Measurements from ENCODE around the gene IPO5. TPM values are rescaled to one million over a fixed set of nuclear protein-coding genes. Genes with fewer than 3 reads are reported as not detected.

IPO5 gene
- total and polyA plus RNA-seq, 2 of the 4 experiments (the other 2 are of a cell fraction): 89.2 to 270 TPM

- peak overlapping the region; percentile 5; the same call in 1 of the 2 replicates for H3K18ac ChIP-seq (ENCODE audit: low read depth, low read length)
- peak overlapping the region; percentile 55 for H4K91ac ChIP-seq (ENCODE audit: insufficient read depth, low read depth, low read length)
- ATAC-seq (ENCODE audit: low read depth) (no peak), DNase-seq (peak; percentile 20)
- H2BK20ac ChIP-seq (ENCODE audit: low read depth, low read length): peak overlapping the region; percentile 43; the same call in 1 of the 2 replicates
- H2BK15ac ChIP-seq (ENCODE audit: low read depth, low read length): peak overlapping the region; percentile 80; the same call in 1 of the 3 replicates
- dilution Hi-C loops (cut with HindIII; ENCODE audit: low sequenced_read_pairs, unreplicated experiment) (no loop called here), in situ Hi-C loops (cut with MboI; ENCODE audit: low sequenced_read_pairs) (no loop called here), intact Hi-C loops (cut with micrococcal nuclease) (no loop called here)
- no peak overlapping the region for H3K9ac ChIP-seq (ENCODE audit: low read depth, low read length)
- no peak overlapping the region for H3K4me3 ChIP-seq (ENCODE audit: insufficient read depth, low read depth, low read length)
- H3K27ac ChIP-seq (ENCODE audit: insufficient read depth, low read length): peak overlapping the region; percentile 50
- H3K9me3 ChIP-seq (ENCODE audit: control insufficient read depth, insufficient read depth, low read length): no peaks in the 10 kb centered on the region
- H3K9me1 ChIP-seq (ENCODE audit: insufficient read depth, low read length): no peaks in the 10 kb centered on the region; the same call in 1 of the 2 replicates
- no TSS peak for BruUV-seq (replicated peaks)
- H2AK9ac ChIP-seq (replicated peaks; ENCODE audit: low read depth, low read length, poor library complexity): no peak overlapping the region
- H3K36me3 ChIP-seq (ENCODE audit: control insufficient read depth, insufficient read depth, low read length): no peaks in the 10 kb centered on the region
- H2BK5ac ChIP-seq (ENCODE audit: low read depth, low read length, poor library complexity, severe bottlenecking): peak overlapping the region; percentile 88
- peak overlapping the region; percentile 81 for H2AK5ac ChIP-seq (ENCODE audit: low read depth, low read length)
- ChIA-PET POLR2A (ENCODE audit: unreplicated experiment) (no interaction called here), CTCF (interaction anchor here (1.1 kb wide), 1 partner anchor 7 kb away, joined by 3 read pairs; the partner anchor contains the start of gene IPO5)
- peaks cover 12% of the 10 kb centered on the region for H3K4me1 ChIP-seq (ENCODE audit: control insufficient read depth, insufficient read depth, low read length)
- peak overlapping the region; percentile 70 for H2BK120ac ChIP-seq (ENCODE audit: low read depth, low read length)
- no peak overlapping the region for H3K56ac ChIP-seq (ENCODE audit: extremely low read depth, insufficient read depth, low read length)
- H3K4me2 ChIP-seq (ENCODE audit: low read depth, low read length): no peak overlapping the region
- no CpG with 5 or more reads among the region's 5 CpGs for WGBS, 2 experiments (ENCODE audit: extremely low coverage in 2 of 2, insufficient read length in 1 of 2)
- H3K23ac ChIP-seq (ENCODE audit: low read depth, low read length): no peak overlapping the region
- peak overlapping the region; percentile 80 for H3K4ac ChIP-seq (ENCODE audit: low read depth, low read length)
- H3K27me3 ChIP-seq (ENCODE audit: control insufficient read depth, insufficient read depth, low read length): no peaks in the 10 kb centered on the region
- H3K79me1 ChIP-seq (ENCODE audit: low read depth in 1 of 2, low read length in 2 of 2): no peaks in the 10 kb centered on the region
- H4K5ac ChIP-seq (ENCODE audit: low read depth, low read length): no peak overlapping the region; the same call in 1 of the 2 replicates
- no peaks in the 10 kb centered on the region for H4K20me1 ChIP-seq (ENCODE audit: insufficient read depth, low read length)
- H4K8ac ChIP-seq (ENCODE audit: low read depth in 2 of 2, low read length in 2 of 2): peak overlapping the region; percentile 27 to 45; a peak in 1 of 4 replicates
- 0 out of 2 replicates have a peak overlapping the region, but pooled peaks have one; percentile 0 for H3K14ac ChIP-seq (replicated peaks; ENCODE audit: low read depth, low read length)
- no peak overlapping the region for H2AFZ ChIP-seq (replicated peaks; ENCODE audit: low read length, poor library complexity)
- TF ChIP-seq CTCF (conservative IDR thresholded peaks at IDR 0.05; ENCODE audit: low read depth, low read length): no peak
- TF ChIP-seq RFX5 (IDR thresholded peaks at IDR 0.05; ENCODE audit: low read depth, low read length): no peak
- no peak for TF ChIP-seq MAFK (IDR thresholded peaks at IDR 0.05; ENCODE audit: low read depth, low read length)
- no peak for TF ChIP-seq CEBPB (IDR thresholded peaks at IDR 0.05; ENCODE audit: low read depth, low read length)
- TF ChIP-seq CHD1 (IDR thresholded peaks at IDR 0.05; ENCODE audit: low read depth, low read length): no peak
- TF ChIP-seq POLR2A (IDR thresholded peaks at IDR 0.05; ENCODE audit: low read depth, low read length): no peak
- no peak for TF ChIP-seq RAD21 (IDR thresholded peaks at IDR 0.05; ENCODE audit: low read length)
- TF ChIP-seq BHLHE40 (IDR thresholded peaks at IDR 0.05; ENCODE audit: low read depth, low read length): no peak
- no peak for TF ChIP-seq FOS (IDR thresholded peaks at IDR 0.05; ENCODE audit: low read depth, low read length)
- TF ChIP-seq NFE2L2 (IDR thresholded peaks at IDR 0.05; ENCODE audit: low read depth, low read length): no peak
- no peak for TF ChIP-seq RCOR1 (IDR thresholded peaks at IDR 0.05; ENCODE audit: insufficient replicate concordance, low read length)
- TF ChIP-seq SMC3 (IDR thresholded peaks at IDR 0.05; ENCODE audit: low read depth, low read length): no peak
- no peak for TF ChIP-seq MXI1 (IDR thresholded peaks at IDR 0.05; ENCODE audit: borderline replicate concordance, low read depth, low read length)
- no peak for TF ChIP-seq USF2 (IDR thresholded peaks at IDR 0.05; ENCODE audit: low read depth, low read length)
- no peak for TF ChIP-seq ELK1 (IDR thresholded peaks at IDR 0.05; ENCODE audit: borderline replicate concordance, low read depth, low read length)
These were observed 7.6 kb upstream of the IPO5 start for GRCh38 chr13:97945792-97946419.

All from IMR-90 (cell line).